Thoracic aorta (tissue), 2 donors: ENCODE data around the gene SCAMP4. TPM values are rescaled to one million over a fixed set of nuclear protein-coding genes. Genes with fewer than 3 reads are reported as not detected.

Source experiments
- ATAC-seq: fragments of 150-250 bp; one replicate; pipeline ENCODE4 v1.8.0; 2017; ENCODE audit warnings: low read depth; ENCODE audit not compliant: insufficient number of reproducible peaks, low FRiP score
- DNase-seq: peaks from one replicate; pipeline ENCODE4 v3.0.0-alpha.2; 2020; ENCODE audit warnings: low spot score
- H3K27ac ChIP-seq, 2 donors: fragments of 200-600 bp; sonication (generic); 1 replicate in 1 of 2; 2 replicates in 1 of 2; pipeline ENCODE4 v1.5.1; 2016; ENCODE audit warnings: mild to moderate bottlenecking in 2 of 2, moderate library complexity in 2 of 2
- H3K27me3 ChIP-seq: fragments of 200-600 bp; sonication (generic); replicated peaks from 2 replicates; pipeline ENCODE4 v1.6.0; 2016; ENCODE audit warnings: mild to moderate bottlenecking; ENCODE audit not compliant: insufficient read depth
- H3K36me3 ChIP-seq: fragments of 200-600 bp; sonication (generic); one replicate; pipeline ENCODE4 v1.5.1; 2016
- H3K4me1 ChIP-seq, 2 donors: fragments of 200-600 bp; sonication (generic); 1 replicate in 1 of 2; 2 replicates in 1 of 2; pipeline versions ENCODE4 v1.5.1 to v1.6.0; 2016; ENCODE audit warnings: low read depth in 2 of 2, mild to moderate bottlenecking in 1 of 2; ENCODE audit not compliant: control insufficient read depth in 1 of 2
- H3K4me3 ChIP-seq: fragments of 200-600 bp; sonication (generic); 2 replicates; pipeline ENCODE4 v1.5.1; 2016; ENCODE audit warnings: mild to moderate bottlenecking
- H3K9me3 ChIP-seq: fragments of 200-600 bp; sonication (generic); 2 replicates; pipeline ENCODE4 v1.5.1; 2016
- CTCF ChIP-seq: fragments of 200-600 bp; sonication (generic); IDR thresholded peaks from one replicate; pipeline ENCODE4 v1.5.1; 2019; ENCODE audit warnings: antibody characterized with exemption
- total RNA-seq, 2 donors: library from RNA; depleted of rRNA; stranded (reverse); fragments of >200 nt; gene quantifications; one replicate each; pipeline versions ENCODE4 v1.1.0 to v1.2.3, GENCODE V29; 2016

SCAMP4 gene
- total RNA-seq, 2 donors from 2014 or later: 44.1 to 73.7 TPM

- Histone ChIP-seq H3K27ac (no peak overlapping the region), H3K4me3 (no peak overlapping the region), H3K27me3 (no peaks in the 10 kb centered on the region), H3K36me3 (peaks cover 11% of the 10 kb centered on the region), H3K9me3 (no peaks in the 10 kb centered on the region), H3K4me1 (peaks cover 5 to 9% of the 10 kb centered on the region in 2 donors)
- ATAC-seq (no peak), DNase-seq (no peak)
- no peak for TF ChIP-seq CTCF
These were observed 5.0 kb downstream of the SCAMP4 start for GRCh38 chr19:1910177-1910576.

GRCh38 chr19:1911098-1911497 lies 5.9 kb downstream of the SCAMP4 start:
- Histone ChIP-seq H3K9me3 (no peaks in the 10 kb centered on the region), H3K4me3 (no peak overlapping the region), H3K27me3 (no peaks in the 10 kb centered on the region), H3K36me3 (peaks cover 11% of the 10 kb centered on the region), H3K27ac (no peak overlapping the region), H3K4me1 (peaks cover under 1 to 3% of the 10 kb centered on the region in 2 donors)
- no peak for ATAC-seq
- no peak for TF ChIP-seq CTCF
- DNase-seq: no peak

- H3K36me3 ChIP-seq: peaks cover 11% of the 10 kb centered on the region
- ATAC-seq (no peak), DNase-seq (no peak)
- H3K9me3 ChIP-seq: no peaks in the 10 kb centered on the region
- no peak overlapping the region for H3K27ac ChIP-seq
- H3K4me3 ChIP-seq: no peak overlapping the region
- H3K27me3 ChIP-seq: no peaks in the 10 kb centered on the region
- no peaks in the 10 kb centered on the region for H3K4me1 ChIP-seq
- no peak for TF ChIP-seq CTCF
These were observed 6.8 kb downstream of the SCAMP4 start for GRCh38 chr19:1911995-1912394.

- ATAC-seq (no peak), DNase-seq (no peak)
- Histone ChIP-seq H3K27ac (no peak overlapping the region), H3K4me3 (no peak overlapping the region), H3K36me3 (peaks cover 11% of the 10 kb centered on the region), H3K27me3 (no peaks in the 10 kb centered on the region), H3K4me1 (no peaks in the 10 kb centered on the region), H3K9me3 (no peaks in the 10 kb centered on the region)
- no peak for TF ChIP-seq CTCF
These were observed 7.7 kb downstream of the SCAMP4 start for GRCh38 chr19:1912760-1913505.

- no peak for TF ChIP-seq CTCF
- Histone ChIP-seq H3K4me3 (no peak overlapping the region), H3K27me3 (no peaks in the 10 kb centered on the region), H3K9me3 (no peaks in the 10 kb centered on the region), H3K4me1 (no peaks in the 10 kb centered on the region), H3K27ac (no peak overlapping the region), H3K36me3 (peaks cover 21% of the 10 kb centered on the region)
- no peak for ATAC-seq
- no peak for DNase-seq
These were observed 8.8 kb downstream of the SCAMP4 start for GRCh38 chr19:1913781-1914577.
